Heart right ventricle (tissue), 16 donors: ENCODE data around the gene OTOGL. TPM values are rescaled to one million over a fixed set of nuclear protein-coding genes. Genes with fewer than 3 reads are reported as not detected.

Experiments used
- ATAC-seq, 8 donors: fragments of 200-7000 bp; cut with Tn5 transposase; one replicate each; pipeline ENCODE4 v1.9.1; 2020; ENCODE audit warnings: mild to moderate bottlenecking in 8 of 8, moderate library complexity in 8 of 8, moderate number of reproducible peaks in 1 of 8
- DNase-seq, 2 donors: peaks; one replicate each; pipeline ENCODE4 v3.0.0-alpha.2; 2020
- H3K27ac ChIP-seq, 10 donors: fragments of 200-600 bp; sonication (generic) in 2 of 10; one replicate each; pipeline versions ENCODE4 v1.5.0 to v1.8.0; 2020 to 2022; ENCODE audit warnings: mild to moderate bottlenecking in 3 of 10
- H3K27me3 ChIP-seq, 7 donors: fragments of 200-600 bp; one replicate each; pipeline ENCODE4 v1.8.0; 2021 to 2022; ENCODE audit warnings: mild to moderate bottlenecking in 2 of 7
- H3K36me3 ChIP-seq, 9 donors: fragments of 200-600 bp; sonication (generic) in 1 of 9; one replicate each; pipeline versions ENCODE4 v1.5.0 to v1.8.0; 2020 to 2022; ENCODE audit warnings: mild to moderate bottlenecking in 2 of 9
- H3K4me1 ChIP-seq, 9 donors: fragments of 200-600 bp; sonication (generic) in 1 of 9; one replicate each; pipeline versions ENCODE4 v1.5.0 to v1.8.0; 2020 to 2022; ENCODE audit warnings: mild to moderate bottlenecking in 4 of 9
- H3K4me3 ChIP-seq, 10 donors: fragments of 200-600 bp; sonication (generic) in 2 of 10; one replicate each; pipeline versions ENCODE4 v1.5.0 to v1.8.0; 2020 to 2022; ENCODE audit warnings: mild to moderate bottlenecking in 7 of 10, moderate library complexity in 2 of 10
- H3K9me3 ChIP-seq, 11 donors: fragments of 200-600 bp in 10 of 11; sonication (generic) in 2 of 11; one replicate each; pipeline versions ENCODE4 v1.5.0 to v1.8.0; 2013 to 2022; ENCODE audit warnings: mild to moderate bottlenecking in 2 of 11, control low read depth in 1 of 11, moderate library complexity in 1 of 11
- WGBS, 2 donors: extraction: QIAGEN DNeasy Blood & Tissue Kit; methylation state at CpG; one replicate each; pipeline ENCODE4 v1.1.7; 2013; ENCODE audit warnings: inconsistent platforms in 1 of 2; 5-methylcytosine and 5-hydroxymethylcytosine counted together
- intact Hi-C, 10 donors: fragments of 100-400 bp; cut with DNase I; formaldehyde crosslinking; loops; one replicate each; pipeline versions ENCODE4 v1.11.1 to v1.14.2; 2022
- polyA plus RNA-seq, 2 donors: library from polyadenylated mRNA; stranded (reverse); fragments of 200-250 nt; gene quantifications; one replicate each; pipeline ENCODE4 v1.2.3, GENCODE V29; 2013
- total RNA-seq, 10 donors: library from RNA; stranded (reverse); fragmentation: NEBNext Ultra II Directional in 3 of 10; extraction: Animal tissue kit (Norgen Biotek cat#: 25700) in 3 of 10; gene quantifications; one replicate each; pipeline versions ENCODE4 v1.2.1 to v1.2.4, GENCODE V29; 2021 to 2023
- TF ChIP-seq, protein P1 (sequence below), 9 donors: fragments of 200-600 bp; sonication (generic) in 2 of 9; IDR thresholded peaks; one replicate each; pipeline versions ENCODE4 v1.5.0 to v1.8.0; 2021 to 2022; ENCODE audit warnings: antibody characterized with exemption in 9 of 9, mild to moderate bottlenecking in 5 of 9, moderate library complexity in 1 of 9
- donor health status: Arrhythmogenic right ventricular cardiomyopathy.
- donor health status: ischemic (EF 13 %, LVEDD 7.1; RV severe dilation, severe dysfunction).
- donor health status: healthy with polysubstance abuse.
- donor health status: DM: no; HTN: yes; CAD: no.
- donor health status: DM: no; HTN: no; CAD: no.
- donor health status: ischemic (EF 25% LVEDD 6.9; RV normal size, moderate dysfunction).
- donor health status: ischemic (EF 25% LVEDD 5.7; RV mildly dilated, moderate dysfunction).
- donor health status: healthy.
- donor health status: DM: yes; HTN: yes; CAD: no.
- donor health status: Ischemic cardiomyopathy.
- donor health status: ischemic (EF 35%, LVEDD 5.7; RV mildly dilated, moderate dysfunction).
- donor health status: nonischemic (EF 11% LVEDD 7.7; RV severe dilation, severe dysfunction).
- donor health status: DM: yes; HTN: yes; CAD: no.
- donor health status: PGD.
- donor health status: ischemic (EF 29% LVEDD 5.4; RV normal size, mild dysfunction).
- donor health status: nonischemic (EF 23%, LVEDD 6.1; RV moderate dilation, normal function).

Gene OTOGL
- total and polyA plus RNA-seq, 12 donors = 0.04 to 1.4 (median 0.24) TPM

- H3K4me3 ChIP-seq = no peak overlapping the region
- no peak overlapping the region for H3K27ac ChIP-seq
- intact Hi-C loops = no loop called here
- H3K27me3 ChIP-seq = no peaks in the 10 kb centered on the region
- H3K9me3 ChIP-seq = peaks cover 0 to 21% (median 8%) of the 10 kb centered on the region in 11 donors
- peaks cover 0 to 27% (median 12%) of the 10 kb centered on the region in 9 donors for H3K4me1 ChIP-seq
- H3K36me3 ChIP-seq = no peaks in the 10 kb centered on the region
- TF ChIP-seq, protein P1, sequence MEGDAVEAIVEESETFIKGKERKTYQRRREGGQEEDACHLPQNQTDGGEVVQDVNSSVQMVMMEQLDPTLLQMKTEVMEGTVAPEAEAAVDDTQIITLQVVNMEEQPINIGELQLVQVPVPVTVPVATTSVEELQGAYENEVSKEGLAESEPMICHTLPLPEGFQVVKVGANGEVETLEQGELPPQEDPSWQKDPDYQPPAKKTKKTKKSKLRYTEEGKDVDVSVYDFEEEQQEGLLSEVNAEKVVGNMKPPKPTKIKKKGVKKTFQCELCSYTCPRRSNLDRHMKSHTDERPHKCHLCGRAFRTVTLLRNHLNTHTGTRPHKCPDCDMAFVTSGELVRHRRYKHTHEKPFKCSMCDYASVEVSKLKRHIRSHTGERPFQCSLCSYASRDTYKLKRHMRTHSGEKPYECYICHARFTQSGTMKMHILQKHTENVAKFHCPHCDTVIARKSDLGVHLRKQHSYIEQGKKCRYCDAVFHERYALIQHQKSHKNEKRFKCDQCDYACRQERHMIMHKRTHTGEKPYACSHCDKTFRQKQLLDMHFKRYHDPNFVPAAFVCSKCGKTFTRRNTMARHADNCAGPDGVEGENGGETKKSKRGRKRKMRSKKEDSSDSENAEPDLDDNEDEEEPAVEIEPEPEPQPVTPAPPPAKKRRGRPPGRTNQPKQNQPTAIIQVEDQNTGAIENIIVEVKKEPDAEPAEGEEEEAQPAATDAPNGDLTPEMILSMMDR (IDR thresholded peaks at IDR 0.05) = no peak
- ATAC-seq (no peak), DNase-seq (no peak)
Measured at GRCh38 chr12:80116735-80117134, 17.4 kb downstream of the OTOGL start.

DNA sequence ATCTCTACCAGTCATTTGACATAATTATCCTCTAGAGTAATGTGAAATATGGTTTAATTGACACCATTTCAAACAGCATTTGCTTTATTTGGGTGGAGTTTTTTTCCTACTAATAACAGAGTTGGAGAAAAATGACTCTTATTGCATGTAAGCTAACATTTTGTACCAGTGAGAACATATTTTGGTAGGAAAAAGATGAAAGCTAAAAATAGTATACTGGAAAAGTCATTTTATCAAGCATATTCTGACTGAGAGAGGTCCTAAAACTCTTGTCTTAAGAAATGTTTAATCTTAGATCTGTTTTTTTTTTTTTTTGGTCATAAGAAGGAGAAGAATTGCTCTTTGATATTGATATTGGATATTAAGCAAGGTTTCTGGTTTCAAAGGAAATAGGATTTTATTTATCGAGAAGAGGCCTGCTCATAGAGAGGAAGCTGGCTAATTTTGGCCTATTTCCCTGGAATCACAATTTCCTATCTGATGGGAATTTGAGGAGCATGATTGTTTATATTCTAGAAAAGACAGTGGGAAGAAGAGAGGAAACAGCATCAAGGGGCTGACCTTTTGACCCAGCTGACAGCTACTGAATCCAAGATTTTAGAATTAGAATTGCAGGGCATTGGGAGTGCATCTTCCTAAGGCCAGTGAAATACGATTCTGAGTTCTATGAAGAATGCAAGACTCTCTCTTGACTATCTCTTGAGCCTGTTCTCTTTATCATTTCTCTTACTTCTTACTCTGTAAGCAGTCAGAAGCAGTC is 19.4 kb downstream of the OTOGL start:
- WGBS, 2 donors = 35 to 54% methylated on average over 2 of the region's 2 CpGs

DNA sequence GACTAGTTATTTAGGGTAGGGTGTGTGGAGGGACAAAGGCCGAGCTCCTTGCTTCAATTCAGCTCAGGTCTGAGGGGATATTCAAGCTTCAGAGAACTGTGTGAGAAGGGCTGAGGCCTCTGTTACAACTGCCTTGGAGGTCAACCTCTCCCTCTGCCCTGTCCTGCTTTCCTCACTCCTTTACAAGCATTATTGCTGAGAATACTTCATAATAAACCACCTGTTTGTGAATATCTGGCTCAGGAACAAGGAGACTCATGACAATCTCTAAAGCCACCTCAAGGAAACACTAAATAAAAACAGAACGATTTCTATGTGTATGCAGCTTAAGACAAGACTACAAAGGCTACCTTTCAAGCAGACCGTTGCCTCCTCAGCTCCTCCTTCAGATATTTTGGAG is 21.7 kb downstream of the OTOGL start:
- H3K27ac ChIP-seq = no peak overlapping the region
- H3K4me3 ChIP-seq = no peak overlapping the region
- no peaks in the 10 kb centered on the region for H3K36me3 ChIP-seq
- WGBS, 2 donors = 83 to 85% methylated on average over 3 of the region's 3 CpGs
- DNase-seq = no peak
- TF ChIP-seq, protein P1 (IDR thresholded peaks at IDR 0.05) = no peak
- H3K4me1 ChIP-seq = peaks cover 0 to 27% (median 12%) of the 10 kb centered on the region in 9 donors
- ATAC-seq = no peak
- H3K27me3 ChIP-seq = no peaks in the 10 kb centered on the region
- H3K9me3 ChIP-seq = no peaks in the 10 kb centered on the region
- intact Hi-C loops = no loop called here

More for the DNA sequence above, 19.4 kb downstream of the OTOGL start:
- H3K4me3 ChIP-seq = no peak overlapping the region
- H3K9me3 ChIP-seq = peaks cover 0 to 10% (median 3%) of the 10 kb centered on the region in 11 donors
- intact Hi-C loops = no loop called here
- TF ChIP-seq, protein P1 (IDR thresholded peaks at IDR 0.05) = no peak
- H3K27ac ChIP-seq = peak overlapping the region; percentile 15 to 75 (median 46)
- peak in 1 of 2 donors; percentile 47 for DNase-seq
- H3K4me1 ChIP-seq = peaks cover 0 to 27% (median 12%) of the 10 kb centered on the region in 9 donors
- no peaks in the 10 kb centered on the region for H3K36me3 ChIP-seq
- peak in 5 of 8 donors; percentile 12 to 72 (median 44) for ATAC-seq
- no peaks in the 10 kb centered on the region for H3K27me3 ChIP-seq

DNA sequence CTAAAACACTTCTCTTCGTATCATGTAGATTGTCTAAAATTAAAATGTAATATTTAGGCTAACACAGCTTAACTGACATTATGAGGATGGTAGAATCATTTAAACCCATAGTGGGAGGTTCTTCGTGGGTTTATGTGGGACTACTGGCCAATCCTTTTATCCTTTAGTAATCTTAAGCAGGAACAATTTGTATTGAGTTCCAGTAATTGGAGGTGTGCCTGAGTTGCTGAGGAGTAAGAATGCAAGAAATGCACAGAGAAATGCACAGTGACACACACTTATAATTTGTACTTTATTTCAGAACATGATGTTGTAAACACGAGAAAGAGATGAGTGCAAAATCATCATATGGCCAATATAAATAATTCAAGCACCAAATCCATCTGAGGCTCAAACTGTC is 22.3 kb downstream of the OTOGL start:
- TF ChIP-seq, protein P1 (IDR thresholded peaks at IDR 0.05) = no peak
- DNase-seq = no peak
- WGBS, 2 donors = 68 to 73% methylated on average over 3 of the region's 3 CpGs

More for the DNA sequence above, 22.3 kb downstream of the OTOGL start:
- Histone ChIP-seq H3K27me3 (no peaks in the 10 kb centered on the region), H3K4me3 (no peak overlapping the region), H3K27ac (no peak overlapping the region), H3K4me1 (peaks cover 0 to 27% (median 12%) of the 10 kb centered on the region in 9 donors), H3K9me3 (no peaks in the 10 kb centered on the region), H3K36me3 (no peaks in the 10 kb centered on the region)
- intact Hi-C loops = no loop called here
- no peak for ATAC-seq
